A549 (cell line): ENCODE results near the gene PLCB3.

ENCODE experiments used
- CTCF ChIP-seq: fragments of >200 bp; sonication (Bioruptor Twin); formaldehyde crosslinking; IDR thresholded peaks from 3 replicates; pipeline ENCODE4 v1.5.1; 2016
- POLR2A ChIP-seq: IDR thresholded peaks from 2 replicates; pipeline ENCODE4 v1.6.1; 2012; ENCODE audit warnings: mild to moderate bottlenecking, low read length
- POLR2AphosphoS2 ChIP-seq: conservative IDR thresholded peaks from 2 replicates; pipeline ENCODE4 v1.6.1; 2012; ENCODE audit warnings: low read length, improper control_type of control experiment, inconsistent platforms
- ZFP36 ChIP-seq: fragments of 450-650 bp; IDR thresholded peaks from 2 replicates; pipeline ENCODE4 v1.6.1; 2014; ENCODE audit warnings: borderline replicate concordance; ENCODE audit not compliant: partially characterized antibody
- TF ChIP-seq, protein P1 (sequence below): fragments of 150-350 bp; IDR thresholded peaks from 2 replicates; pipeline ENCODE4 v1.6.1; 2014; ENCODE audit warnings: low read depth, mild to moderate bottlenecking, low read length

DNA sequence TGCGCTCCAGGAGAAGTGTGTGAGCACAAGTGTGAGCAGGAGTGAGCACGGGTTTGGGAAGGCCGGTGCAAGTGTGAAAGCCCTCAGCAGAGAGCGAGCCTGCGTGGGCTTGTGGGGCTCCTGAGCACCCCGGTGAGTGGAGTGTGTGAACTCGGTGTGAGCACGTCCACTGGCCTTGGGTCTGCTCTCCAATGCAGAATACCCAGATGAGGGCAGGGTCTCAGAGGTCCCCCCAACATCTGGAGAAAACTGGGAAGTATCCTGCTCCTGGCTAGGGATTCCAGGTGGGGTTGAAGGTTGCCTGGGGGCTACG lies 55.2 kb downstream of the PLCB3 start:
- TF ChIP-seq POLR2A, result no peak
- no peak for TF ChIP-seq POLR2AphosphoS2
- no peak for TF ChIP-seq CTCF
- TF ChIP-seq, protein P1, sequence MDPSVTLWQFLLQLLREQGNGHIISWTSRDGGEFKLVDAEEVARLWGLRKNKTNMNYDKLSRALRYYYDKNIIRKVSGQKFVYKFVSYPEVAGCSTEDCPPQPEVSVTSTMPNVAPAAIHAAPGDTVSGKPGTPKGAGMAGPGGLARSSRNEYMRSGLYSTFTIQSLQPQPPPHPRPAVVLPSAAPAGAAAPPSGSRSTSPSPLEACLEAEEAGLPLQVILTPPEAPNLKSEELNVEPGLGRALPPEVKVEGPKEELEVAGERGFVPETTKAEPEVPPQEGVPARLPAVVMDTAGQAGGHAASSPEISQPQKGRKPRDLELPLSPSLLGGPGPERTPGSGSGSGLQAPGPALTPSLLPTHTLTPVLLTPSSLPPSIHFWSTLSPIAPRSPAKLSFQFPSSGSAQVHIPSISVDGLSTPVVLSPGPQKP, result no peak
- TF ChIP-seq ZFP36, result no peak
